Bronchial epithelial cell (primary cell): ENCODE results near the gene TELO2. TPM values are rescaled to one million over a fixed set of nuclear protein-coding genes. Genes with fewer than 3 reads are reported as not detected.

Experiments
- DNase-seq: peaks from one replicate; pipeline ENCODE4 v3.0.0-alpha.2; 2010; ENCODE audit warnings: low read depth
- FAIRE-seq: peaks from 2 replicates; lab custom pipeline; 2011; peaks lifted over from hg19 to GRCh38; lab: Jason Lieb, UNC
- H3K27me3 ChIP-seq: 2 replicates; pipeline ENCODE4 v1.5.1; 2011; ENCODE audit warnings: low read length; ENCODE audit not compliant: control insufficient read depth, insufficient read depth
- H3K36me3 ChIP-seq: 2 replicates; pipeline ENCODE4 v1.5.1; 2011; ENCODE audit warnings: low read length; ENCODE audit not compliant: control insufficient read depth, insufficient read depth
- H3K4me3 ChIP-seq: 2 replicates; pipeline ENCODE4 v1.5.1; 2011; ENCODE audit warnings: mild to moderate bottlenecking, low read depth, low read length, control low read depth
- total RNA-seq: library from RNA; depleted of rRNA; stranded (reverse); fragments of >200 nt; gene quantifications from 2 replicates; pipeline ENCODE4 v1.2.1, GENCODE V29; 2014
- TF ChIP-seq, protein P1 (sequence below): IDR thresholded peaks from 2 replicates; pipeline ENCODE4 v1.5.1; 2011; ENCODE audit warnings: mild to moderate bottlenecking, moderate library complexity, low read length, control low read depth, inconsistent platforms; ENCODE audit not compliant: insufficient read depth, severe bottlenecking

Gene TELO2
- total RNA-seq, 1 donor from 2014 or later = 8.2 TPM

DNA sequence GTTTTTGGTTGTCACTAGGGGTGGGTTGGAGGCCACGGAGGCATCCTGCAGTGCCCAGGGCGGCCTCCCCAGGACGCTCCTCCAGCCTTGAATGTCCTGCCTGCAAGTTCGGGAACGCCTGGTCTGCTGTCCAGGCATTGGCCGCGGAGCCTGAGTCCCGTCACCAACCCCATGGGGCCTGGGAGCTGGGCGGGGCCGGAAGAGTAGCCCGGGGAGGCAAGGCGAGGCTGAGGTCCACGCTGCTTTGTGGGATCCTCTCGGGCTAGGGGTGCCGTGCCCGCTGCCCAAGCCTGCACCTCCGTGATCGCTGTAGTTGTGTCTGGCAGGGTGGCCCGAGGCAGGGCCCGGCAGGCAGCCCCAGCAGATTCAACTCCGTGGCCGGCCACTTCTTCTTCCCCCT lies 12.8 kb downstream of the TELO2 start:
- DNase-seq (no peak), FAIRE-seq (no peak)
- H3K36me3 ChIP-seq = peaks cover 16% of the 10 kb centered on the region
- no peak overlapping the region for H3K4me3 ChIP-seq
- H3K27me3 ChIP-seq = no peaks in the 10 kb centered on the region
- TF ChIP-seq, protein P1, sequence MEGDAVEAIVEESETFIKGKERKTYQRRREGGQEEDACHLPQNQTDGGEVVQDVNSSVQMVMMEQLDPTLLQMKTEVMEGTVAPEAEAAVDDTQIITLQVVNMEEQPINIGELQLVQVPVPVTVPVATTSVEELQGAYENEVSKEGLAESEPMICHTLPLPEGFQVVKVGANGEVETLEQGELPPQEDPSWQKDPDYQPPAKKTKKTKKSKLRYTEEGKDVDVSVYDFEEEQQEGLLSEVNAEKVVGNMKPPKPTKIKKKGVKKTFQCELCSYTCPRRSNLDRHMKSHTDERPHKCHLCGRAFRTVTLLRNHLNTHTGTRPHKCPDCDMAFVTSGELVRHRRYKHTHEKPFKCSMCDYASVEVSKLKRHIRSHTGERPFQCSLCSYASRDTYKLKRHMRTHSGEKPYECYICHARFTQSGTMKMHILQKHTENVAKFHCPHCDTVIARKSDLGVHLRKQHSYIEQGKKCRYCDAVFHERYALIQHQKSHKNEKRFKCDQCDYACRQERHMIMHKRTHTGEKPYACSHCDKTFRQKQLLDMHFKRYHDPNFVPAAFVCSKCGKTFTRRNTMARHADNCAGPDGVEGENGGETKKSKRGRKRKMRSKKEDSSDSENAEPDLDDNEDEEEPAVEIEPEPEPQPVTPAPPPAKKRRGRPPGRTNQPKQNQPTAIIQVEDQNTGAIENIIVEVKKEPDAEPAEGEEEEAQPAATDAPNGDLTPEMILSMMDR = no peak

DNA sequence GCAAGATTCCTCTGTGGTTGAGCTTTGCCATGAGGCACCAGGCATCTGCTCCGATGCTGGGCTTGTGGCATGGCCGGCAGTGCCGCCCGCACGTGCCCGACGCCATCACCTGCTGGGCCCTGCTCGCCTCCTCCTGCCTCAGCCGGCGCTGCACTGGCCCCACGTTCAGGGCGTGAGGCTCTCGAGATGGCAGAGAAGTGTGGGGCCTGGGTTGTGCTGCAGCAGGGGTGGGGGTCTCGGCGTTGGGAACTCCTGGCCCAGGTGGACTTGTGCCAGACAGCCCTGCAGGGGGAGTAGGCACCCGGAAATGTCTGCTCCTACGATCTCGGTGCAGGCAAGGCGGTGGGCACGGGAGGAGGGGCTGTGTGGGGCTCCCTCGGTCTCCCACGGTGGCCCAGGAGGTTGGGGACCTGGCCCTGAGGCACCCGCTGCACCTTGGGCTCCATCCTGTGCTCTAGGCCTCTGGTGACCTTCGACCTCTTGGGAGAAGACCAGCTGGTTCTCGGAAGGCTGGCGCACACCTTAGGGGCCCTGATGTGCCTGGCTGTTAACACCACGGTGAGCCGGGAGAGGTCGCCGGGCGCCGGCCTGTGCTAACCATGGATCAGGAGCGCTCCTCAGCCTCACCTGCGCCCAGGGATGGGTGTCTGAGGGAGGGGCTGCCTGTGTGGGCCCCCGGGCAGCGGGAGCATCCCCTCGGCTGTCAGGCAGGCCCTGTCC lies 13.5 kb downstream of the TELO2 start:
- peaks cover 15% of the 10 kb centered on the region for H3K36me3 ChIP-seq
- FAIRE-seq (no peak), DNase-seq (no peak)
- TF ChIP-seq, protein P1 = no peak
- H3K4me3 ChIP-seq = no peak overlapping the region
- H3K27me3 ChIP-seq = no peaks in the 10 kb centered on the region

DNA sequence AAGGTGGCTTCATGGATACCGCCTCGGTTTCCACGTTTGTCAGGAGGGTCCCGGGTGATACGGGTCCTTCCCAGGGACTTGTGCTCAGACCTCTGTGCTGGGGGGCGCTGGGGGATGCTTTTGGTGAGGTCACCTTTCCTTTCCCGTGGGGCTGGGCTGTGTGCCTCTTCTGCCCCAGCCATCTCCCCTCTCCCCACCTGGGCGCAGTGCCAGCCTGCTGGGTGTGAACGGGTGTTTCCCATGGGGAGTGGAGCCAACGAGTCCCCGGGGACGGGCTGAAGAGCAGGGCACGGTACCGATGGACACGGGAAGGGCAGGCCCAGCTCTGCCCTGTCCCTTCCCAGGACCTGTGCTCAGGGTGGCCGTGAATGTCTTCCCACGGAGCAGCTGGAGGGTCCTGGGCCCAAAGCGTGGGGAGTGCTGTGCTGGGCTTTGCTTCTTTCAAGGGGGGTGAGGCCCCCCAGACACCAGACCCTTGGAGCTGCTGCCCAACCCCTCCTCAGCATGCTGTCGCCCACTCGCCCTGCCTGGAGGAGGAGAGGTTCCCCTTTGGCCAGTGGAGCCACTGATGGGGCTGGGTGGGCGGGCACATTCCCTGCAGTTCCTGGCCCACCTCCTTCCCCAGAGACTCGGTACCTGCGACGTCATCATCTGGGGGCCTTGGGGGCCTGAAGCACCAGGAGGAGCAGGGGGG lies 15.5 kb downstream of the TELO2 start:
- Histone ChIP-seq H3K27me3 (no peaks in the 10 kb centered on the region), H3K36me3 (peaks cover 6% of the 10 kb centered on the region), H3K4me3 (no peak overlapping the region)
- FAIRE-seq = no peak
- TF ChIP-seq, protein P1 = no peak
- no peak for DNase-seq

DNA sequence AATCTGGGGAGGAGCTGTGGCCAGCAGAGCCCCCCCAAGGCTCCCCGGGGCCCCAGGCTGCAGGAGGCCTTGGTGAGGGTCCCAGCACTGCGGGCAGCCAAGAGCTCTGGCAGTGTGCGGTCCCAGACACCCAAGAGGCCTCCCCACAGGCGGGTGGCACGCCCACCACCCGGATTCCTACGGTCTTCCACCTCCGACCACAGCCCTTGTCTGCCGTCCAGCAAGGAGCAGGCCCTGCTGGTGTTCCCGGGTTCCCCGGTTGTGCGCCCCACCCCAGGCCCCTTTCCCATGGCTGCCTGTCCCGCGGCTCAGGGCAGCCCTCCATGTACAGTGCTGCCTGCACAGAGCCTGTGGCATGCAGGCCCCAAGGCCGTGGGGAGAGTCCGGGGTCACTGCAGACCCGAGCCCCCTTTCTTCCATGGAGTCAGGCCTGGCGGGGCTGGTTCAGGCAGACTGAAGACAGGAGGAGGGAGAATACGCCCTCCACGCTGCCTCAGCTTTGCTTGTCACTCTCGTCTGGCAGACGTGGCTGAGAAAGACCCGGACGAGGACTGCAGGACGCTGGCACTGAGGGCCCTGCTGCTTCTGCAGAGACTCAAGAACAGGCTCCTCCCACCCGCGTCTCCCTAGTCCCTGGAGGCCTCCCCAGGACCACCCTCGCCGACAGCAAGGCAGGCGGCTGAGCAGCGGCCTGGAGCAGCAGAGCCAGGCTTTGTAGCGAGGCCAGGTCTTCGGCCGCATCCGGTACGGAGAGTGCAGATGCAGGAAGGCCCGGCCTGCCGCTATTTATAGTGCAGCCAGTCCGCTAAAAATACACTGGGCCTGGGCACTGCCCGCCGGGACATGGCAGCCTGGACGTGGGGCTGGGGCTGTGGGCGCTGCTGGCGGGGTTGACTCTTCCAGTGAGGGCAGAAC lies 16.4 kb downstream of the TELO2 start:
- Histone ChIP-seq H3K36me3 (peaks cover 6% of the 10 kb centered on the region), H3K4me3 (no peak overlapping the region), H3K27me3 (no peaks in the 10 kb centered on the region)
- TF ChIP-seq, protein P1 = no peak
- DNase-seq (no peak), FAIRE-seq (no peak)

DNA sequence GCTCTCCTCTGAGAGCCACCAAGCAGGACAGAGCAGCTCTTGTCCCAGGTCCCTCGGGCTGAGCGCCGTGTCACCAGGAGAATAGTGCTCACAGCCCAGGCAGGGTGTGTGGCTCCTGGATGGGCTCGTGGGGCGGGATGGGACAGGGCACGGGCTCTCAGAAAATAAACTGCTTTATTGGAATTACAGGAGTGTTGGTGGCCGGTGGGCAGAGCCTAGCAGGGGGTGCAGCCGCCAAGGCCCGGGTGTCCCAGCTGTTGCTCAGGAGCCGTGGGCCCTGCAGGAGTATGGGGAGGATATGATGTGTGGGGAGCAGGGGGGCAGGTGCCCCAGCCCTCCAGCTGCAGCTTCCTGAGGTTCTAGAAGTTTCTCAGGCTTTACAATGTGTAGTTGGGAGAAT lies 17.1 kb downstream of the TELO2 start:
- TF ChIP-seq, protein P1 = no peak
- DNase-seq = no peak
- Histone ChIP-seq H3K4me3 (no peak overlapping the region), H3K36me3 (peaks cover 6% of the 10 kb centered on the region), H3K27me3 (no peaks in the 10 kb centered on the region)
- FAIRE-seq = no peak
